Measurements from ENCODE around the gene DRD5.

DNA sequence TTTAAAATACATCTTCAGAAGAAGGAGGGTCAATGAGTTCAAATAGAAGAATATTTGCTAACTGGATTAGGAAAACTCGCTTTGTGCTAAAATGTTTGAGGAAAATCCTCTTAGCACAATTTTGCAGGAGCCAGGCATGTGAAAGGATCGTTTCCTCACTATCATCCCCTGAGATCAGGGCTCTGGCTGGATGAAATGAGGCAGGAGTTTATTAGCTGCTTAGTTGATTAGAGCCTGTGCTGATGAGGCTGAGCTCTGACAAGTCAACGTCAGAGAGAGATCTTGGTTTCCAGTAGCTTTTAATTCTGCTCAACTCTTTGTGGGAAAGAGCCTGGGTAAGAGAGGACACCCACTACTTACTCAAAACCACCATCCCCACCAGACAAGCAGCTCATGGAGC is 8.0 kb upstream of the DRD5 start:
- TF ChIP-seq CTCF (IDR thresholded peaks at IDR 0.05; ENCODE audit: insufficient read depth, low read depth, low read length) (no peak), EZH2 (IDR thresholded peaks at IDR 0.05; ENCODE audit: insufficient read depth, low read length) (no peak)
